OCI-LY3 (cell line): Measurements from ENCODE around the gene BLOC1S6.

Source experiments
- EZH2phosphoT487 ChIP-seq: fragments of 200-600 bp; shearing (Covaris generic); IDR thresholded peaks from 2 replicates; pipeline ENCODE4 v1.6.1; 2018; ENCODE audit warnings: antibody characterized with exemption, mixed run types, low read depth
- TF ChIP-seq, protein P1 (sequence below): fragments of 200-600, 300-600 bp; sonication (generic); IDR thresholded peaks from 2 replicates; pipeline ENCODE4 v1.5.1; 2014; ENCODE audit warnings: antibody characterized with exemption, low read length, low read depth

- TF ChIP-seq, protein P1, sequence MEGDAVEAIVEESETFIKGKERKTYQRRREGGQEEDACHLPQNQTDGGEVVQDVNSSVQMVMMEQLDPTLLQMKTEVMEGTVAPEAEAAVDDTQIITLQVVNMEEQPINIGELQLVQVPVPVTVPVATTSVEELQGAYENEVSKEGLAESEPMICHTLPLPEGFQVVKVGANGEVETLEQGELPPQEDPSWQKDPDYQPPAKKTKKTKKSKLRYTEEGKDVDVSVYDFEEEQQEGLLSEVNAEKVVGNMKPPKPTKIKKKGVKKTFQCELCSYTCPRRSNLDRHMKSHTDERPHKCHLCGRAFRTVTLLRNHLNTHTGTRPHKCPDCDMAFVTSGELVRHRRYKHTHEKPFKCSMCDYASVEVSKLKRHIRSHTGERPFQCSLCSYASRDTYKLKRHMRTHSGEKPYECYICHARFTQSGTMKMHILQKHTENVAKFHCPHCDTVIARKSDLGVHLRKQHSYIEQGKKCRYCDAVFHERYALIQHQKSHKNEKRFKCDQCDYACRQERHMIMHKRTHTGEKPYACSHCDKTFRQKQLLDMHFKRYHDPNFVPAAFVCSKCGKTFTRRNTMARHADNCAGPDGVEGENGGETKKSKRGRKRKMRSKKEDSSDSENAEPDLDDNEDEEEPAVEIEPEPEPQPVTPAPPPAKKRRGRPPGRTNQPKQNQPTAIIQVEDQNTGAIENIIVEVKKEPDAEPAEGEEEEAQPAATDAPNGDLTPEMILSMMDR: no peak
- TF ChIP-seq EZH2phosphoT487: no peak
These were observed 67.6 kb downstream of the BLOC1S6 start for GRCh38 chr15:45654749-45655148.
